GM20000 (cell line): ENCODE data around the gene AANAT.
"Not testable (repeated sequence)": the region's sequence is repeated elsewhere in the genome, so short reads cannot be mapped to it uniquely, and the experiment has no call there.

Experiments used
- DNase-seq: peaks from one replicate; pipeline ENCODE4 v3.0.0; 2012; ENCODE audit warnings: low spot score
- TF ChIP-seq, protein P1 (sequence below): IDR thresholded peaks from 2 replicates; pipeline ENCODE4 v1.5.1; 2012; ENCODE audit warnings: mild to moderate bottlenecking, control low read depth; ENCODE audit errors: extremely low read depth, missing control alignments

The AANAT gene

DNA sequence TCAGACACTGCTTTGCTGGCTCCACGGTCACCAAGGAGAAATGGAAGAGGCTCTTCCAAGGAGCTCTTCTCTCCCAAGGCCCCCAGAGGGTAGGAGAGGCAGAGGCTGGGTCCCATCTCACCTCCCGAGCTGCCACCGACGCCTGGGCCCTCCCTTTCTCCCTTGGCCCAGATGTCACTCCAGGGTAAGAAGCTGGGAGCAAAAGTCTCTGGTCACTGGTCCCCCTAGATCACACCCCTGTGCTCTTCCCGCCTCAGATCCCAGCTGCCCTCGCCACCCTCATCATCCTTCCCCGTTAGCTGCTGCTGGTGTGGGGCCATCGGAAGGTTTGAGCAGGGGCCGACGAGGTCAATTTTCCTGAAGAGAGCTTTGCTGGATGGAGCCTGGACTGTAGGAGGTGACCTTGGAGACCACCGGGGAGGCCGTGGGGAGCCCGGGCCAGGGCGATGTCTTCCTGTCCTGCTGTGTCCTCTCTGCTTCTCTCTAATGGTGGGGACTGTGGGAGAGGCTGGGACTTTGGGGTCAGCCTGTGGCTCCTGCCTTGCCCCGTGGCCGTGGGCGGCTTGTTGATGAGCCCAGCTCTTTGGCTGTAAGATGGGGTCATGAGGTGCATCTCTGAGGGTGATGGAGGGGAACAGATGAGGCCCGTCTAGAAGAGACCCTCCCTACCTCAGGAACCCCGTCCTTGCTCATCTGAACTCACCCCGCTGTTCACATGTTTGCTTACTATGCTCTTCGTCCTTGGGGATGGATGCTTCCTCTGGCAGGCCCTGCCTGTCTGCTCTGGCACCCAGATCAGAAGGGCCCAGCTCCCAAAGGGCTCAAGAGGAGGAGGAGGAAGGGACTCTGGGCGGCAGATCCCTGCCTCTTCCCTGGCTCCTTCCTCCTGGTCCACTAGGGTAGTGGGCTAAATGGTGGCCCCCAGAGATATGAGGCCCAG, 45.2 kb downstream of the AANAT start:
- TF ChIP-seq, protein P1, sequence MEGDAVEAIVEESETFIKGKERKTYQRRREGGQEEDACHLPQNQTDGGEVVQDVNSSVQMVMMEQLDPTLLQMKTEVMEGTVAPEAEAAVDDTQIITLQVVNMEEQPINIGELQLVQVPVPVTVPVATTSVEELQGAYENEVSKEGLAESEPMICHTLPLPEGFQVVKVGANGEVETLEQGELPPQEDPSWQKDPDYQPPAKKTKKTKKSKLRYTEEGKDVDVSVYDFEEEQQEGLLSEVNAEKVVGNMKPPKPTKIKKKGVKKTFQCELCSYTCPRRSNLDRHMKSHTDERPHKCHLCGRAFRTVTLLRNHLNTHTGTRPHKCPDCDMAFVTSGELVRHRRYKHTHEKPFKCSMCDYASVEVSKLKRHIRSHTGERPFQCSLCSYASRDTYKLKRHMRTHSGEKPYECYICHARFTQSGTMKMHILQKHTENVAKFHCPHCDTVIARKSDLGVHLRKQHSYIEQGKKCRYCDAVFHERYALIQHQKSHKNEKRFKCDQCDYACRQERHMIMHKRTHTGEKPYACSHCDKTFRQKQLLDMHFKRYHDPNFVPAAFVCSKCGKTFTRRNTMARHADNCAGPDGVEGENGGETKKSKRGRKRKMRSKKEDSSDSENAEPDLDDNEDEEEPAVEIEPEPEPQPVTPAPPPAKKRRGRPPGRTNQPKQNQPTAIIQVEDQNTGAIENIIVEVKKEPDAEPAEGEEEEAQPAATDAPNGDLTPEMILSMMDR, result no peak

DNA sequence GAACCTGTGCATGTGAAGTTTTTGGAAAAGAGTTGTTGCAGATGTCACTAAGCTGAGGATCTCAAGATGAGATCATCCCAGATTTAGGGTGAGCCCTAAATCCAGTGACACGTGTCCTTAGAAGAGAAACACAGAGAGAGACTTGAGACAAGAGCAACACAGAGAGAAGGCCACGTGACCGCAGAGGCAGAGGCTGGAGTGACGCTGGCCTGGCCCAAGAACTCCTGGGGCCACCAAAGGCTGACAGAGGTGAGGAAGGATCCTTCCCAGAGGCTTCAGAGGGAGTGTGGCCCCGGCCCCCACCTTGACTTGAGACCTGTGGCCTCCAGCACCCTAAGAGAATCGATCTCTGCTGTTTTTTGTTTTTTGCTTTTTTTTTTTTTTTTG, 45.9 kb downstream of the AANAT start:
- DNase-seq, result no peak
- TF ChIP-seq, protein P1, result no peak

More for the DNA sequence above, 45.2 kb downstream of the AANAT start:
- DNase-seq, result no peak

DNA sequence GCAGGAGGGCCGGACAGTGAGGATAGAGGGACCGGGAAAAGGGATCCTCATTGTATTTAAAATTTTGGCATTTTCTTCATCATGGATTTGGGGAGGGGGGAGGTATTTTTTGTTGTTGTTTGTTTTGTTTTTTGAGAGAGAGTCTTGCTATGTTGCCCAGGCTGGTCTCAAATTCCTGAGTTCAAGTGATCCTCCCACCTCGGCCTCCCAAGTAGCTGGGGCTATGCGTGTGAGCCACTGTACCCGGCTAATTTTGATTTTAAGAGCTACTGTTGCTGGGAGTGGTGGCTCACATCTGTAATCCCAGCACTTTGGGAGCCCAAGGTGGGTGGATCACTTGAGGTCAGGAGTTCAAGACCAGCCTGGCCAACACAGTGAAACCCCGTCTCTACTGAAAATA, 47.0 kb downstream of the AANAT start:
- DNase-seq, result not testable (repeated sequence)

DNA sequence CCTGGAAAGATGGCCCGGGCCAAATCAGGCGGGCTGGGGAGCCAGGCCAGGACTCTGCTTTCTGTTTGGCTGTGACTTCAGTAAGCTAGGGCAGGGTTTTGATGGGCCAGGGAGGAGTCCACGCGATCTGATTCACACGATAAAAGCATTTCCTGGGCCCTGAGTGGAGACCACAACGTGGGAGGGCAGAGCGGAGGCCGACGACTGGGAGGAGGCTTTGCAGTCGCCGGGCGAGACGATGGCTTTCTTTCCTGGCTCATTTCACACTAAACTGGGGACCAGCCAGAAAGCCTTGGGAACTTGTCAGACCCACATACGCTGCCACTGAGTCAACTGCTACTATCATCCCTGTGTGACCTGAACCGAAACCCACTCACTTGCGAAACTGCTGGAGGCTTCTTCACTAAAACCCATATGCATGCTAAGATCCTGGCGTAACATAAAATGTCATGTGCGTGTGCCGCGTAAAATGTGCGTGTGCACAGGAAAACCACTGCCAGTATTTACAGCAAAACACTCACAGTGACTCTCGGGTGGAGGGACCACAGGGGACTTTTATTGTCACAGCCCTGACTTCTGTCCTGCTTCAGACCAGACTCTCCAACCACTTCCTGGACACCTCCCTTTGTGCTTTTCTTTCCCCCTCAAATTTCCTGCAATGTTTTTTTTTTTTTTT, 48.0 kb downstream of the AANAT start:
- DNase-seq, result peak; percentile 65
- TF ChIP-seq, protein P1, result no peak

DNA sequence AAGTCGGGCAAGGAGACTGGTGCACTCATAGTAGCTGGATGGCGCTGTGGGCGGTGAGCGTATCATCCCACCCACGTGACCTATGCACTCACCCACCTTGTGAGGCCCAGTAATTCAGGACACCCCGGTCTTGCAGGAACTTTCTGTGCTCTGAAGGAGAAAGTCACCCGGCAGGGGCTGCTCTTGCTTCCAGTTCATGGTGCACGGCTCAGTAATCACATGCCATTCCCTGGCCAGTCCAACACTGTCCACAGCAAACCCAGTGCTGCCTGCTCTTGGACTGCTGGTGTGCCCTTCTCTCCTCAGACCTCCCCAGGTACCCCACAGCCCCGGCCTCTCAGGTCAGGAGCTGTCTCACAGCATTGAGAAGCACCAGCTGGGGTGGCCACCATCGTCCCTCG, 50.2 kb downstream of the AANAT start:
- TF ChIP-seq, protein P1, result no peak
- no peak for DNase-seq

DNA sequence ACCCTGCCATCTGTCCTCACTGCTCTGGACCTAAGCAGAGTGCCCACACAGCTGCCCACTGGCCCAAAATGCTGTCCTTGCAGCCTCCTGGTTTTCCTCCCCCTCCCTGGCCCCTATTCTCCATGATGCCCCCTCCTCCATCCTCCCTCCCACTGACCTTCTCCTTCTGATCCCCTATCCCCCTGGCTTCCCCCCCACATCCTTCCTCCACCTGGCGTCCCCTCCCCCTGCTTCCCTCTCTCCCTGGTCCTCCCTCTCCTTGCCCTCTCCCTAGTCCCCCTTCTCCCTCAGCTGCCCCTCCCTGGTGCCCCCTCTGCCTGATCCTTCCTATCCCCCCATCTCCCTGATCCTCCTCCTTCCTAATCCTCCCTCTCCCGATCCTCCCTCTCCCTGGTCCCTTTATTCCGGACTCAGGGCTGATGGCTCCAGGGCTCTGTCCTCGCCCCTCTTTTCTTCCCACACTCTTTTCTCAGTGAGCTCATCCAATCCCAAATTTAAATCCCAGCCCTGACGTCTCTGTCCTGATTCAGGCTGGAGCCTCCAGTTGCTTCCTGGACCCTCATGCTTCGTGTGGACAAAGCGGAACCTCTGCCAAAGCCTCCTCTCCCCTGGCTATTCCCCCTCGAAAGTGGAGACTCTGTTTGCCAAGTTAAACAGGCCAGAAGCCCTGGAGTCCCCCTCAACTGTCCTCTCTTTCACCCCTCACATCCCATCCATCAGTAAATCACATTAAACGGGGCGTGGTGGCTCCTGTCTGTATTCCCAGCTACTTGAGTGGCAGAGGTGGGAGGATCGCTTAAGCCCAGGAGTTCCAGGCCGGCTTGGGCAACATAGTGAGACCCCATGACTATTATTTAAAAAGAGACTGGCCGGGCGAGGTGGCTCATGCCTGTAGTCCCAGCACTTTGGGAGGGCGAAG, 51.9 kb downstream of the AANAT start:
- no peak for DNase-seq
- TF ChIP-seq, protein P1, result no peak
